Stomach (tissue), 9 donors: Measurements from ENCODE around the gene SORCS3. TPM values are rescaled to one million over a fixed set of nuclear protein-coding genes. Genes with fewer than 3 reads are reported as not detected.

Experiments
- DNase-seq, 2 donors: peaks; one replicate each; pipeline versions ENCODE4 v3.0.0 to v3.0.0-alpha.2; 2013 to 2019
- H3K27ac ChIP-seq, 5 donors: fragments of 200-600 bp in 4 of 5; sonication (generic) in 4 of 5; one replicate each; pipeline ENCODE4 v1.5.1; 2013 to 2019; ENCODE audit warnings: mild to moderate bottlenecking in 1 of 5, moderate library complexity in 1 of 5
- H3K27me3 ChIP-seq, 3 donors: fragments of 200-600 bp; sonication (generic); one replicate each; pipeline ENCODE4 v1.5.1; 2017 to 2019; ENCODE audit warnings: mixed run types in 1 of 3
- H3K36me3 ChIP-seq, 4 donors: fragments of 200-600 bp; sonication (generic); 1 replicate in 3 of 4; 2 replicates in 1 of 4; pipeline ENCODE4 v1.5.1; 2016 to 2019
- H3K4me1 ChIP-seq, 4 donors: fragments of 200-600 bp; sonication (generic); one replicate each; pipeline ENCODE4 v1.5.1; 2016 to 2019
- H3K4me3 ChIP-seq, 4 donors: fragments of 200-600 bp; sonication (generic) in 3 of 4; one replicate each; pipeline ENCODE4 v1.5.1; 2016 to 2019; ENCODE audit warnings: mild to moderate bottlenecking in 1 of 4
- H3K9me3 ChIP-seq, 4 donors: fragments of 200-600 bp; sonication (generic); one replicate each; pipeline ENCODE4 v1.5.1; 2016 to 2019
- EP300 ChIP-seq: sonication (generic); formaldehyde crosslinking; IDR thresholded peaks from one replicate; pipeline ENCODE4 v1.6.1; 2017; ENCODE audit warnings: antibody characterized with exemption
- POLR2A ChIP-seq, 4 donors: fragments of 450-650 bp; IDR thresholded peaks; one replicate each; pipeline ENCODE4 v1.6.1; 2016; ENCODE audit warnings: antibody characterized with exemption in 4 of 4, control low read depth in 2 of 4, mild to moderate bottlenecking in 1 of 4, moderate library complexity in 1 of 4
- POLR2AphosphoS5 ChIP-seq, 3 donors: sonication (generic); formaldehyde crosslinking; IDR thresholded peaks; one replicate each; pipeline ENCODE4 v1.6.1; 2016; ENCODE audit warnings: antibody characterized with exemption in 3 of 3
- WGBS, 5 donors: extraction: QIAGEN DNeasy Blood & Tissue Kit in 3 of 5; methylation state at CpG; one replicate each; pipeline versions ENCODE4 v1.1.5 to v1.1.7; 2013 to 2018; 5-methylcytosine and 5-hydroxymethylcytosine counted together
- intact Hi-C: fragments of 100-400 bp; cut with DNase I; formaldehyde crosslinking; loops from one replicate; pipeline ENCODE4 v1.15.1; 2023; ENCODE audit warnings: low total_unique reads
- polyA plus RNA-seq, 3 donors: library from polyadenylated mRNA; stranded (reverse); fragments of 200-250 nt; gene quantifications; one replicate each; pipeline ENCODE4 v1.2.3, GENCODE V29; 2013
- total RNA-seq, 5 donors: library from RNA; depleted of rRNA; stranded (reverse); fragments of >200 nt; gene quantifications; one replicate each; pipeline versions ENCODE4 v1.1.0 to v1.2.3, GENCODE V29; 2014 to 2016
- TF ChIP-seq, protein P1 (sequence below), 7 experiments: fragments of 450-650 bp in 4 of 7; fragments of 200-600 bp in 3 of 7; sonication (generic) in 3 of 7; IDR thresholded peaks; one replicate each; pipeline ENCODE4 v1.5.1; 2016 to 2019; ENCODE audit warnings: antibody characterized with exemption in 7 of 7, control low read depth in 2 of 7, mild to moderate bottlenecking in 1 of 7
- donor health status: healthy with polysubstance abuse.
- donor health status: Bipolar disorder and iron deficiency.
- donor health status: healthy.

The SORCS3 gene
- total and polyA plus RNA-seq, 8 donors: 0.06 to 2.6 (median 0.20) TPM; not detected in 4

DNA sequence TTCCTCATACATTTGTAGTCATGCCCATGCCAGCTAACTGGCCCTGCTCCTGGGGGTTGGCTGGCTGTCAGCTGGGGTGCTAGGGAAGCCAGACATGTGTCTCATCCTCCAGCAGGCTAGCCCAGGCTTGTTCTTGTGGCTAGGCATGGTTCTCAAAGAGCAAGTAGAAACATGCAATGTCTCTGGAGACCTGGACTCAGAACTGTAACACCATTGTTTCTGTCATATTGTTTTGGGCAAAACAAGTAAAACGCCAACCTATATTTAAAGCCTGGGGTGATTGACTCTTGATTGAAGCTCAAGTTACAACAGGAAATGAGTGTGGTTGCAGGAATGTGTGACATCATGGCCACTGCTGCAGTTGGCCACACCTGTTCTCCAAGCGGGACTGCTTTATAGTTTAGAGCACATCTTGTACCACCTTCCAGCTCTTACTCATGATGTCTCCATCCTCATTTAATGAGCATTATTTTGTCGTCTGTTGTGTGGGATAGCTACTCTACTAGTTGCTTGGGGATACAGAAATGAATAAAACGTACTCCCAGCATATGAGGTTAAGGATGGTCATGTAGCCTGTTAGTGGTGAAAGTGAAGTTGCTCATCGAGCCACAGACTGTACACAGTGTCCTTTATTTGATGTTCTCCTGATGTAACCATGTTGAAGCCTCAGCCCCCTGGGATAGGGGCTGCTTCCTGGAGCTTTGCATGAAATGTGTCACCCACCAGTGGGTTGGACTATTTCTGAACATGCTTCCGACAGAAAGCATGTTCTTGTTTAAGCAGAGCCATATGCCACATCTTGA is 168.4 kb downstream of the SORCS3 start:
- no peak for TF ChIP-seq POLR2AphosphoS5 (IDR thresholded peaks at IDR 0.05)
- TF ChIP-seq, protein P1, sequence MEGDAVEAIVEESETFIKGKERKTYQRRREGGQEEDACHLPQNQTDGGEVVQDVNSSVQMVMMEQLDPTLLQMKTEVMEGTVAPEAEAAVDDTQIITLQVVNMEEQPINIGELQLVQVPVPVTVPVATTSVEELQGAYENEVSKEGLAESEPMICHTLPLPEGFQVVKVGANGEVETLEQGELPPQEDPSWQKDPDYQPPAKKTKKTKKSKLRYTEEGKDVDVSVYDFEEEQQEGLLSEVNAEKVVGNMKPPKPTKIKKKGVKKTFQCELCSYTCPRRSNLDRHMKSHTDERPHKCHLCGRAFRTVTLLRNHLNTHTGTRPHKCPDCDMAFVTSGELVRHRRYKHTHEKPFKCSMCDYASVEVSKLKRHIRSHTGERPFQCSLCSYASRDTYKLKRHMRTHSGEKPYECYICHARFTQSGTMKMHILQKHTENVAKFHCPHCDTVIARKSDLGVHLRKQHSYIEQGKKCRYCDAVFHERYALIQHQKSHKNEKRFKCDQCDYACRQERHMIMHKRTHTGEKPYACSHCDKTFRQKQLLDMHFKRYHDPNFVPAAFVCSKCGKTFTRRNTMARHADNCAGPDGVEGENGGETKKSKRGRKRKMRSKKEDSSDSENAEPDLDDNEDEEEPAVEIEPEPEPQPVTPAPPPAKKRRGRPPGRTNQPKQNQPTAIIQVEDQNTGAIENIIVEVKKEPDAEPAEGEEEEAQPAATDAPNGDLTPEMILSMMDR (IDR thresholded peaks at IDR 0.05): no peak
- TF ChIP-seq EP300: no peak
- no peak for TF ChIP-seq POLR2A (IDR thresholded peaks at IDR 0.05)
- WGBS, 5 donors: 59 to 76% (median 62%) methylated on average over 6 of the region's 6 CpGs

DNA sequence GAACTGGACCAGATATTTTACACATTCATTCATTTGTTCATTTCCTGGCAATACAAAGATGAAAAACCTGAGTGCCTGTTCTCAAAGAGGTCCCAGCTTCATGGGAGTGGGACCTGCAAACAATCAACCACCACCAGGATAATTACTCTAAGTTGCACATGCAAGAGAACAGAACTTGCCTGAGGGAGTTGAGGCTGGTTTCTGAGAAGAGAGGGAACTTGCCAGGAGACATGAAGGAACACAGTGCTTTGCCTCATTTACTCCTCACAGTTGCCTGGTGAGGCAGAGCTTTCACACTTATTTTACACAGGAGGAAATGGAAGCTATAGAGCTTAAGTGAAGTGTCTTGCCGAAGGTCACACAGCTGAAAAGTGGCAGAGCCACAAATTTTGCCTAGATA is 170.1 kb downstream of the SORCS3 start:
- TF ChIP-seq, protein P1 (IDR thresholded peaks at IDR 0.05): no peak
- no peak for TF ChIP-seq POLR2AphosphoS5 (IDR thresholded peaks at IDR 0.05)
- TF ChIP-seq EP300: no peak
- TF ChIP-seq POLR2A (IDR thresholded peaks at IDR 0.05): no peak
- no peaks in the 10 kb centered on the region for H3K27me3 ChIP-seq
- no peaks in the 10 kb centered on the region for H3K36me3 ChIP-seq
- intact Hi-C loops: no loop called here
- H3K4me3 ChIP-seq: no peak overlapping the region
- no peak for DNase-seq
- H3K4me1 ChIP-seq: no peaks in the 10 kb centered on the region
- no peak overlapping the region for H3K27ac ChIP-seq
- H3K9me3 ChIP-seq: peaks cover 0 to 11% (median 0%) of the 10 kb centered on the region in 4 donors
- 56 to 93% (median 83%) methylated on average over 1 of the region's 1 CpG for WGBS, 5 donors

More for the DNA sequence above, 168.4 kb downstream of the SORCS3 start:
- Histone ChIP-seq H3K27me3 (no peaks in the 10 kb centered on the region), H3K27ac (no peak overlapping the region), H3K4me3 (no peak overlapping the region), H3K4me1 (no peaks in the 10 kb centered on the region), H3K9me3 (peaks cover 0 to 11% (median 0%) of the 10 kb centered on the region in 4 donors), H3K36me3 (no peaks in the 10 kb centered on the region)
- intact Hi-C loops: no loop called here
- DNase-seq: no peak

DNA sequence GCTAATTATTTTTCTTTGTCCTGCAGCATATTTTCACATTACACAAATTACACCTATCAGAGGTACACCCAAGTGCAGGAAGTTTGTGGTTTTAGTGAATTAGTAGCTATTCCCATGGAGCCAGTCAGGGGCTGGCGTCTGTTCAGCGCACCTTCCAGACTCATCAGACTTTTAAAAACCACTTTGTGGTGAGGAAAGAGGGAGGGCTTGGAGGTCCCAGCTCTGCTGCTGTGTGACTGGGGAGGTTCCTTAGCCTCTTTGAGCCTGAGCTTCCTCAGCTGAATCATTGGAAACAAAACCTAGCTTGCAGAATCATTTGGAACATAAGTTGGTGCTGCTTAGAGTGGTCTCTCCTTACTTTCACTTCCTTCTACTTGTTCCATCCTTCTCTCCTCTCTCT is 175.4 kb downstream of the SORCS3 start:
- intact Hi-C loops: no loop called here
- WGBS, 5 donors: 36 to 68% (median 44%) methylated on average over 2 of the region's 2 CpGs
- H3K9me3 ChIP-seq: no peaks in the 10 kb centered on the region
- H3K36me3 ChIP-seq: no peaks in the 10 kb centered on the region
- H3K27ac ChIP-seq: no peak overlapping the region
- no peaks in the 10 kb centered on the region for H3K27me3 ChIP-seq
- no peak for DNase-seq
- H3K4me1 ChIP-seq: peaks cover 0 to 2% (median 0%) of the 10 kb centered on the region in 4 donors
- no peak overlapping the region for H3K4me3 ChIP-seq
- TF ChIP-seq, protein P1 (IDR thresholded peaks at IDR 0.05): no peak
- TF ChIP-seq POLR2A (IDR thresholded peaks at IDR 0.05) (no peak), EP300 (no peak), POLR2AphosphoS5 (IDR thresholded peaks at IDR 0.05) (no peak)

DNA sequence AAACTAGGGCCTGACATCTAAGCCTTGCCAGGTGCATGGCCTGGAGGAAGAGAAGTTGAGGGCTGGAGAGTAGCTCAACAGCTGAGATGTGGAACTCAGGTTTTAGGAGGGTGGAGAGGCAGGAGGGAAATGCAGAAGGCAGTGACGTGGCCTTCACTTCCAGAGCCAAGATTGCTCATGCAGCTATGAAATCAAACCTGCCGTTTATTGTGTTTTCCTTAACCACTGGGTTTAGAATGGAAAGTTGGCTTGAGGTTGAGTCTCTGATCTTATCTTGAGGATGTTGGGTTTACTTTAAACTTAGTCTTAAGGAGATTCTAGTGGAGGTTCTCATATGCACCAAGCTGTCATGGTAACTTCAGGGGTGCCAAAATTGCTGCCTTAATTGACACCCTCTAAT is 178.6 kb downstream of the SORCS3 start:
- H3K4me3 ChIP-seq: no peak overlapping the region
- peaks cover 0 to 17% (median 0%) of the 10 kb centered on the region in 4 donors for H3K4me1 ChIP-seq
- no peaks in the 10 kb centered on the region for H3K9me3 ChIP-seq
- no peaks in the 10 kb centered on the region for H3K27me3 ChIP-seq
- TF ChIP-seq POLR2AphosphoS5 (IDR thresholded peaks at IDR 0.05) (no peak), POLR2A (IDR thresholded peaks at IDR 0.05) (no peak), EP300 (no peak)
- TF ChIP-seq, protein P1 (IDR thresholded peaks at IDR 0.05): no peak
- 15 to 64% (median 51%) methylated on average over 2 of the region's 2 CpGs for WGBS, 5 donors
- DNase-seq: no peak
- no peak overlapping the region for H3K27ac ChIP-seq
- H3K36me3 ChIP-seq: no peaks in the 10 kb centered on the region
- intact Hi-C loops: no loop called here
